OCI-LY1 (cell line): ENCODE data around the gene ALS2.
"Not testable (repeated sequence)": the region's sequence is repeated elsewhere in the genome, so short reads cannot be mapped to it uniquely, and the experiment has no call there.

Source experiments
- H2AFZ ChIP-seq: fragments of 200-600 bp; sonication (generic), shearing (Covaris generic); 2 replicates; pipeline ENCODE4 v1.6.0; 2014; ENCODE audit warnings: antibody characterized with exemption, mild to moderate bottlenecking, low read length
- H3F3A ChIP-seq: fragments of 200-600 bp; sonication (generic), shearing (Covaris generic); 2 replicates; pipeline ENCODE4 v1.6.0; 2014; ENCODE audit warnings: mild to moderate bottlenecking, antibody characterized with exemption, low read length, moderate library complexity; ENCODE audit not compliant: insufficient read depth
- H3K27ac ChIP-seq: fragments of 200-600 bp; sonication (generic); 2 replicates; pipeline ENCODE4 v1.5.1; 2014; ENCODE audit warnings: low read length, mixed run types, mild to moderate bottlenecking, low read depth; ENCODE audit not compliant: poor library complexity, severe bottlenecking
- H3K27me3 ChIP-seq: fragments of 200-600 bp; sonication (generic); 2 replicates; pipeline ENCODE4 v1.6.0; 2014; ENCODE audit warnings: antibody characterized with exemption, mild to moderate bottlenecking, low read length, moderate library complexity; ENCODE audit not compliant: insufficient read depth
- H3K36me3 ChIP-seq: fragments of 200-600 bp; sonication (generic); 2 replicates; pipeline ENCODE4 v1.6.1; 2014; ENCODE audit warnings: mild to moderate bottlenecking, antibody characterized with exemption, low read length, moderate library complexity, mixed read lengths; ENCODE audit not compliant: insufficient read depth
- H3K4me1 ChIP-seq: fragments of 200-600 bp; sonication (generic); 2 replicates; pipeline ENCODE4 v1.5.1; 2014; ENCODE audit warnings: mild to moderate bottlenecking, low read length, moderate library complexity; ENCODE audit not compliant: insufficient read depth, severe bottlenecking
- H3K4me2 ChIP-seq: fragments of 200-600 bp; sonication (generic), shearing (Covaris generic); 2 replicates; pipeline ENCODE4 v1.6.1; 2014; ENCODE audit warnings: low read length
- H3K4me3 ChIP-seq: fragments of 200-600 bp; sonication (generic); 2 replicates; pipeline ENCODE4 v1.5.1; 2014; ENCODE audit warnings: low read length, low read depth, mild to moderate bottlenecking, mixed read lengths; ENCODE audit not compliant: poor library complexity, severe bottlenecking
- H3K79me2 ChIP-seq: fragments of 200-600 bp; shearing (Covaris generic); 2 replicates; pipeline ENCODE4 v1.6.1; 2016; ENCODE audit warnings: mixed run types, low read length, mixed read lengths; ENCODE audit not compliant: insufficient read depth
- H3K9ac ChIP-seq: fragments of 200-600 bp; sonication (generic), shearing (Covaris generic); 2 replicates; pipeline ENCODE4 v1.6.1; 2014; ENCODE audit warnings: mild to moderate bottlenecking, low read length, mixed read lengths
- H3K9me2 ChIP-seq: fragments of 200-600 bp; sonication (generic), shearing (Covaris generic); 2 replicates; pipeline ENCODE4 v1.6.1; 2014; ENCODE audit warnings: low read depth, mild to moderate bottlenecking, low read length, mixed read lengths
- H3K9me3 ChIP-seq: fragments of 200-600 bp; shearing (Covaris generic); 2 replicates; pipeline ENCODE4 v1.6.1; 2014; ENCODE audit warnings: low read length, mixed read lengths
- H4K20me1 ChIP-seq: fragments of 200-600 bp; sonication (generic), shearing (Covaris generic); 2 replicates; pipeline ENCODE4 v1.6.0; 2016; ENCODE audit warnings: mild to moderate bottlenecking, low read length; ENCODE audit not compliant: insufficient read depth
- CTCF ChIP-seq: fragments of 200-600 bp; sonication (generic), shearing (Covaris generic); IDR thresholded peaks from 2 replicates; pipeline ENCODE4 v1.5.1; 2017; ENCODE audit warnings: mild to moderate bottlenecking, antibody characterized with exemption, low read length, moderate library complexity, mixed read lengths
- EZH2 ChIP-seq: fragments of 200-600 bp; sonication (generic), shearing (Covaris generic); IDR thresholded peaks from 2 replicates; pipeline ENCODE4 v1.8.0; 2017; ENCODE audit warnings: borderline replicate concordance, mixed run types, mild to moderate bottlenecking, antibody characterized with exemption, low read length, moderate library complexity, mixed read lengths

The ALS2 gene

GRCh38 chr2:201765799-201766198 is 14.9 kb downstream of the ALS2 start:
- no peaks in the 10 kb centered on the region for H3K27me3 ChIP-seq
- no peak overlapping the region for H3K9ac ChIP-seq
- H3K9me3 ChIP-seq, result no peaks in the 10 kb centered on the region
- no peak overlapping the region for H3K27ac ChIP-seq
- H3K36me3 ChIP-seq, result peaks cover 8% of the 10 kb centered on the region; the same call in 1 of the 2 replicates
- no peaks in the 10 kb centered on the region for H3K79me2 ChIP-seq
- no peak overlapping the region for H2AFZ ChIP-seq
- H3F3A ChIP-seq, result no peaks in the 10 kb centered on the region
- no peak overlapping the region for H3K4me3 ChIP-seq
- H4K20me1 ChIP-seq, result no peaks in the 10 kb centered on the region
- H3K4me1 ChIP-seq, result no peaks in the 10 kb centered on the region
- H3K4me2 ChIP-seq, result no peak overlapping the region
- TF ChIP-seq CTCF, result no peak
- no peak for TF ChIP-seq EZH2
- no peaks in the 10 kb centered on the region for H3K9me2 ChIP-seq

GRCh38 chr2:201764469-201764868 is 16.3 kb downstream of the ALS2 start:
- not testable (repeated sequence) for H3K9ac ChIP-seq, H3K4me3 ChIP-seq, H3K27ac ChIP-seq, H3F3A ChIP-seq, H3K9me2 ChIP-seq, H3K4me1 ChIP-seq, H2AFZ ChIP-seq, H3K27me3 ChIP-seq, H3K9me3 ChIP-seq, H3K79me2 ChIP-seq, H3K4me2 ChIP-seq, H4K20me1 ChIP-seq
- peaks cover 10% of the 10 kb centered on the region; the same call in 1 of the 2 replicates for H3K36me3 ChIP-seq

- H3K27me3 ChIP-seq, result no peaks in the 10 kb centered on the region
- H3K9me2 ChIP-seq, result no peaks in the 10 kb centered on the region
- TF ChIP-seq EZH2, result no peak
- TF ChIP-seq CTCF, result no peak
- no peaks in the 10 kb centered on the region for H3K4me1 ChIP-seq
- H3K4me2 ChIP-seq, result no peak overlapping the region
- H4K20me1 ChIP-seq, result no peaks in the 10 kb centered on the region
- H3K9ac ChIP-seq, result no peak overlapping the region
- no peaks in the 10 kb centered on the region for H3K9me3 ChIP-seq
- peaks cover 10% of the 10 kb centered on the region; the same call in 1 of the 2 replicates for H3K36me3 ChIP-seq
- no peak overlapping the region for H3K27ac ChIP-seq
- H3K4me3 ChIP-seq, result no peak overlapping the region
- H3K79me2 ChIP-seq, result no peaks in the 10 kb centered on the region
- H3F3A ChIP-seq, result no peaks in the 10 kb centered on the region
- no peak overlapping the region for H2AFZ ChIP-seq
Observed at GRCh38 chr2:201761101-201761500, 19.6 kb downstream of the ALS2 start.

- no peaks in the 10 kb centered on the region for H3K9me2 ChIP-seq
- no peaks in the 10 kb centered on the region for H3K79me2 ChIP-seq
- H3K4me3 ChIP-seq, result no peak overlapping the region
- H4K20me1 ChIP-seq, result no peaks in the 10 kb centered on the region
- no peaks in the 10 kb centered on the region for H3K27me3 ChIP-seq
- H3K9me3 ChIP-seq, result no peaks in the 10 kb centered on the region
- H2AFZ ChIP-seq, result no peak overlapping the region
- peaks cover 10% of the 10 kb centered on the region; the same call in 1 of the 2 replicates for H3K36me3 ChIP-seq
- no peaks in the 10 kb centered on the region for H3F3A ChIP-seq
- TF ChIP-seq CTCF (no peak), EZH2 (no peak)
- no peak overlapping the region for H3K27ac ChIP-seq
- no peak overlapping the region for H3K9ac ChIP-seq
- H3K4me1 ChIP-seq, result no peaks in the 10 kb centered on the region
- no peak overlapping the region for H3K4me2 ChIP-seq
Observed at GRCh38 chr2:201759567-201759966, 21.2 kb downstream of the ALS2 start.
